CD1c-positive myeloid dendritic cell (primary cell): Measurements from ENCODE around the gene REV3L.
"Not testable (repeated sequence)": the region's sequence is repeated elsewhere in the genome, so short reads cannot be mapped to it uniquely, and the experiment has no call there.

Source experiments
- DNase-seq: peaks from one replicate; pipeline ENCODE4 v3.0.0-alpha.2; 2016; ENCODE audit errors: extremely low spot score

REV3L gene

GRCh38 chr6:111482959-111483735, at the start of gene REV3L:
Gene REV3L (minus strand): TSS chr6:111483218. CDS start chr6:111482888, 330 bp downstream.
- DNase-seq: peak; percentile 87

GRCh38 chr6:111531185-111531584, 48.2 kb upstream of the REV3L start:
- no peak for DNase-seq

GRCh38 chr6:111530667-111531066, 47.6 kb upstream of the REV3L start:
- DNase-seq: no peak

GRCh38 chr6:111530218-111530617, 47.2 kb upstream of the REV3L start:
- no peak for DNase-seq

- DNase-seq: no peak
These were observed 44.3 kb upstream of the REV3L start for GRCh38 chr6:111527367-111527766.

GRCh38 chr6:111524735-111525134, 41.7 kb upstream of the REV3L start:
- DNase-seq: no peak

GRCh38 chr6:111524252-111524651, 41.2 kb upstream of the REV3L start:
- DNase-seq: no peak

GRCh38 chr6:111523484-111524167, 40.6 kb upstream of the REV3L start:
- no peak for DNase-seq

- no peak for DNase-seq
These were observed 39.5 kb upstream of the REV3L start for GRCh38 chr6:111522393-111523020.

- DNase-seq: no peak
These were observed 38.7 kb upstream of the REV3L start for GRCh38 chr6:111521497-111522270.

GRCh38 chr6:111520524-111520923, 37.5 kb upstream of the REV3L start:
- no peak for DNase-seq

- no peak for DNase-seq
These were observed 34.9 kb upstream of the REV3L start for GRCh38 chr6:111517965-111518364.

- no peak for DNase-seq
These were observed 32.2 kb upstream of the REV3L start for GRCh38 chr6:111515259-111515658.

- DNase-seq: not testable (repeated sequence)
These were observed 31.5 kb upstream of the REV3L start for GRCh38 chr6:111514531-111514930.

GRCh38 chr6:111507219-111507618, 24.2 kb upstream of the REV3L start:
- DNase-seq: not testable (repeated sequence)

- not testable (repeated sequence) for DNase-seq
These were observed 22.5 kb upstream of the REV3L start for GRCh38 chr6:111505498-111505897.

GRCh38 chr6:111503660-111504059, 20.6 kb upstream of the REV3L start:
- no peak for DNase-seq

GRCh38 chr6:111503194-111503593, 20.2 kb upstream of the REV3L start:
- DNase-seq: no peak

GRCh38 chr6:111502154-111502553, 19.1 kb upstream of the REV3L start:
- DNase-seq: no peak

GRCh38 chr6:111499269-111499793, 16.3 kb upstream of the REV3L start:
- DNase-seq: no peak

- DNase-seq: peak; percentile 8
These were observed 12.1 kb upstream of the REV3L start for GRCh38 chr6:111494951-111495635.
